Measurements from ENCODE around the gene MAP2K7. TPM values are rescaled to one million over a fixed set of nuclear protein-coding genes. Genes with fewer than 3 reads are reported as not detected.

MAP2K7 gene
- total RNA-seq, 1 experiment from 2014 or later: 54.0 TPM

- Histone ChIP-seq H3K9me2 (ENCODE audit: insufficient read depth) (no peaks in the 10 kb centered on the region), H3K79me2 (ENCODE audit: low read depth) (peaks cover 41% of the 10 kb centered on the region), H3K27ac (peak overlapping the region; percentile 91), H2AFZ (peak overlapping the region; percentile 76), H3F3A (ENCODE audit: insufficient read depth, low read depth) (peaks cover 15% of the 10 kb centered on the region; the same call in 1 of the 2 replicates), H3K4me3 (peak overlapping the region; percentile 87), H3K9me3 (ENCODE audit: insufficient read depth, low read depth) (no peaks in the 10 kb centered on the region), H3K4me1 (replicated peaks; ENCODE audit: insufficient read depth) (peaks cover 17% of the 10 kb centered on the region), H3K27me3 (ENCODE audit: insufficient read depth, low read depth) (no peaks in the 10 kb centered on the region), H3K36me3 (ENCODE audit: low read depth) (peaks cover 20% of the 10 kb centered on the region), H4K20me1 (ENCODE audit: insufficient read depth) (peaks cover 10% of the 10 kb centered on the region), H3K4me2 (peak overlapping the region; percentile 77)
- intact Hi-C loops (cut with micrococcal nuclease; ENCODE audit: unreplicated experiment): loop anchor here (5.0 kb wide), 1 partner anchor 174 kb away; no protein-coding TSS in a partner anchor
- ChIA-PET POLR2A (ENCODE audit: unreplicated experiment) (interaction anchor here (1.0 kb wide), 1 partner anchor 14 kb away, joined by 7 read pairs; no protein-coding TSS in a partner anchor), CTCF (interaction anchor here (0.5 to 2.9 kb wide), 9 partner anchors 14 to 1807 kb away, joined by 3 to 25 read pairs (median 3); partner anchors contain the start of gene ACSBG2)
- no TSS peak for BruUV-seq (replicated peaks)
- TF ChIP-seq EZH2 (IDR thresholded peaks at IDR 0.05; ENCODE audit: low read depth) (no peak), CTCF (conservative IDR thresholded peaks at IDR 0.05) (no peak)
- no peak for DNase-seq
These were observed 39.3 kb downstream of the MAP2K7 start for GRCh38 chr19:7942981-7943443.

- BruUV-seq (replicated peaks): no TSS peak
- Histone ChIP-seq H3F3A (ENCODE audit: insufficient read depth, low read depth) (peaks cover 13% of the 10 kb centered on the region; the same call in 1 of the 2 replicates), H2AFZ (peak within 1 kb of the TSS; percentile 90), H4K20me1 (ENCODE audit: insufficient read depth) (peaks cover 10% of the 10 kb centered on the region), H3K27me3 (ENCODE audit: insufficient read depth, low read depth) (no peaks in the 10 kb centered on the region), H3K27ac (peak within 1 kb of the TSS; percentile 91), H3K36me3 (ENCODE audit: low read depth) (0 out of 2 replicates have a peak, but pooled peaks cover 15% of the 10 kb centered on the region), H3K9me2 (ENCODE audit: insufficient read depth) (no peaks in the 10 kb centered on the region), H3K79me2 (ENCODE audit: low read depth) (peaks cover 41% of the 10 kb centered on the region), H3K9me3 (ENCODE audit: insufficient read depth, low read depth) (no peaks in the 10 kb centered on the region), H3K4me1 (replicated peaks; ENCODE audit: insufficient read depth) (peaks cover 17% of the 10 kb centered on the region), H3K4me3 (peak within 1 kb of the TSS; percentile 87), H3K4me2 (peak within 1 kb of the TSS; percentile 91)
- no peak for TF ChIP-seq EZH2 (IDR thresholded peaks at IDR 0.05; ENCODE audit: low read depth)
- TF ChIP-seq CTCF (conservative IDR thresholded peaks at IDR 0.05): no peak
- intact Hi-C loops (cut with micrococcal nuclease; ENCODE audit: unreplicated experiment): loop anchor here (1.0 to 5.0 kb wide), 3 partner anchors 59 to 310 kb away; no protein-coding TSS in a partner anchor
- DNase-seq: peak; percentile 99
- POLR2A ChIA-PET (ENCODE audit: unreplicated experiment): interaction anchor here (0.7 to 1.0 kb wide), 6 partner anchors 15 to 649 kb away, joined by 3 to 8 read pairs (median 4); partner anchors contain the start of gene SNAPC2
- CTCF ChIA-PET: interaction anchor here (0.5 to 2.9 kb wide), 12 partner anchors 14 to 1808 kb away, joined by 3 to 25 read pairs (median 4); partner anchors contain the start of genes ACSBG2 and LRRC8E
These were observed 39.9 kb downstream of the MAP2K7 start, which contains the start of gene TIMM44 for GRCh38 chr19:7943444-7944176. Gene TIMM44 (minus strand): TSS chr19:7943666. CDS start chr19:7943651, 15 bp downstream.

GRCh38 chr19:7944177-7944761 lies 40.6 kb downstream of the MAP2K7 start:
- Histone ChIP-seq H3K27me3 (ENCODE audit: insufficient read depth, low read depth) (no peaks in the 10 kb centered on the region), H3K4me2 (peak overlapping the region; percentile 91), H4K20me1 (ENCODE audit: insufficient read depth) (peaks cover 10% of the 10 kb centered on the region), H3K4me1 (replicated peaks; ENCODE audit: insufficient read depth) (peaks cover 17% of the 10 kb centered on the region), H2AFZ (peak overlapping the region; percentile 90), H3K27ac (peak overlapping the region; percentile 89), H3K9me2 (ENCODE audit: insufficient read depth) (no peaks in the 10 kb centered on the region), H3K4me3 (peak overlapping the region; percentile 64), H3K9me3 (ENCODE audit: insufficient read depth, low read depth) (no peaks in the 10 kb centered on the region), H3F3A (ENCODE audit: insufficient read depth, low read depth) (peaks cover 13% of the 10 kb centered on the region; the same call in 1 of the 2 replicates), H3K79me2 (ENCODE audit: low read depth) (peaks cover 41% of the 10 kb centered on the region), H3K36me3 (ENCODE audit: low read depth) (0 out of 2 replicates have a peak, but pooled peaks cover 15% of the 10 kb centered on the region)
- TSS peak; percentile 89 for BruUV-seq (replicated peaks)
- DNase-seq: peak; percentile 81 to 89
- TF ChIP-seq CTCF (conservative IDR thresholded peaks at IDR 0.05) (peak; percentile 99), EZH2 (IDR thresholded peaks at IDR 0.05; ENCODE audit: low read depth) (no peak)
- ChIA-PET CTCF (interaction anchor here (0.5 to 2.9 kb wide), 13 partner anchors 15 to 638 kb away, joined by 3 to 25 read pairs (median 4); partner anchors contain the start of gene LRRC8E), POLR2A (ENCODE audit: unreplicated experiment) (interaction anchor here (0.6 to 1.0 kb wide), 7 partner anchors 15 to 648 kb away, joined by 3 to 8 read pairs (median 5); partner anchors contain the start of gene SNAPC2)
- intact Hi-C loops (cut with micrococcal nuclease; ENCODE audit: unreplicated experiment): loop anchor here (1.0 to 5.0 kb wide), 3 partner anchors 58 to 309 kb away; no protein-coding TSS in a partner anchor
